Neural cell (in vitro differentiated cells): Measurements from ENCODE around the gene TBC1D10B.

Experiments used
- CTCF ChIP-seq: fragments of 450-650 bp; IDR thresholded peaks from 2 replicates; pipeline ENCODE4 v1.5.1; 2014; ENCODE audit warnings: antibody characterized with exemption, mild to moderate bottlenecking, moderate library complexity; ENCODE audit not compliant: poor library complexity, severe bottlenecking
- EP300 ChIP-seq: fragments of 450-650 bp; conservative IDR thresholded peaks from 2 replicates; pipeline ENCODE4 v1.6.1; 2014; ENCODE audit warnings: antibody characterized with exemption, mild to moderate bottlenecking, moderate library complexity; ENCODE audit not compliant: poor library complexity, severe bottlenecking
- RAD21 ChIP-seq: fragments of 450-650 bp; conservative IDR thresholded peaks from 2 replicates; pipeline ENCODE4 v1.6.1; 2014; ENCODE audit warnings: antibody characterized with exemption, mild to moderate bottlenecking, moderate library complexity
- REST ChIP-seq: IDR thresholded peaks from 2 replicates; pipeline ENCODE4 v1.6.1; 2012; ENCODE audit warnings: borderline replicate concordance
- SMC3 ChIP-seq: fragments of 450-650 bp; conservative IDR thresholded peaks from 2 replicates; pipeline ENCODE4 v1.6.1; 2014; ENCODE audit warnings: antibody characterized with exemption, mild to moderate bottlenecking, moderate library complexity; ENCODE audit not compliant: poor library complexity
- TAF1 ChIP-seq: IDR thresholded peaks from 2 replicates; pipeline ENCODE4 v1.6.1; 2012; ENCODE audit warnings: low read depth

- TF ChIP-seq CTCF (no peak), REST (no peak), TAF1 (no peak), SMC3 (no peak), RAD21 (no peak), EP300 (no peak)
Measured at GRCh38 chr16:30357715-30358576, 12.3 kb downstream of the TBC1D10B start.
